BE2C (cell line): ENCODE measurements around the gene INSIG1.

Experiments
- DNase-seq: peaks from one replicate; pipeline ENCODE4 v3.0.0-alpha.2; 2020
- H3K27me3 ChIP-seq: fragments of 250-450 bp; sonication (Bioruptor Pico); 2 replicates; pipeline ENCODE4 v1.5.1; 2020; ENCODE audit warnings: mild to moderate bottlenecking
- H3K36me3 ChIP-seq: fragments of 250-450 bp; sonication (Bioruptor Pico); 2 replicates; pipeline ENCODE4 v1.5.1; 2020; ENCODE audit warnings: mild to moderate bottlenecking
- H3K4me1 ChIP-seq: fragments of 250-450 bp; sonication (Bioruptor Pico); 2 replicates; pipeline ENCODE4 v1.5.1; 2020
- H3K4me3 ChIP-seq: 2 replicates; pipeline ENCODE4 v1.5.1; 2011; ENCODE audit warnings: low read depth, low read length
- H3K9me3 ChIP-seq: fragments of 250-450 bp; sonication (Bioruptor Pico); 2 replicates; pipeline ENCODE4 v1.5.1; 2020
- CTCF ChIP-seq: IDR thresholded peaks from 2 replicates; pipeline ENCODE4 v1.5.1; 2012; ENCODE audit warnings: mild to moderate bottlenecking, low read depth, low read length

INSIG1 gene

DNA sequence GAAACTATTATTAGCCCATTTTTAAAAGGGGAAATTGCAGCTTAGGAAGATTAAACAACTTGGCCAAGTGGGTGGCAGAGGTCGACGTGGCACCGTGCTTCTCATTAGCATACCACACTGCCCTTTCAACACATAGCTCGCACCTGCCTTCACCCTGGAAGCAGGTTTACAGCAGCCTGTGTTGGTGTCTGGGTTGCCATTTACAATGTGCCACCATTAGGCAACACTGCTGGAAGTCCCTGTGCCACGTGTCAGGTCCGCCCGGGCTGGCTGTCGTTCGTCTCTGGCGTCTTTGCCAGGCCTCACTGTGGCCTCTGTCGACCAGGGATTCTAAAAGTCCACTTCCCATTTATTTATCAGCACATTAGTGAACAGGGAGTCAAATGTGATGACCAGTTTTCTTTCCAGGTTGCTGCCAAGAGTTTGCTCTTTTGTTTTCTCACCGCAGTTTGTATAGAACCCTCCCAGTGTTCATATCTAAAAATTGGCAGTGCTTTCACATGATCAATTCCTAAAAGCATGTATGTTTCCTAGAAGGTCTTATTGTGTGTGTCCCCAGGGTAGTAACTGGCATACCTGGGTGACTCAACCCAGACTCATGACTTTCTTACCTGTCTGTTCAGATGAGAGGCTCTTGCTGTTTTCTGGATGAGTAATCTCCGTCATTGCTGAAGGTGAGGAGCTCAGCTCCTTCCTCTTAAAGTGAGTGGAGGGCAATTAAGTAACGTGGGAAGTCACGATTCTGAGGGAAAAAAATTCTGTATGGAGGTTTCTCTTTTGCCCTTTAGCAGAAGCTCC, 9.2 kb downstream of the INSIG1 start:
- DNase-seq: no peak

DNA sequence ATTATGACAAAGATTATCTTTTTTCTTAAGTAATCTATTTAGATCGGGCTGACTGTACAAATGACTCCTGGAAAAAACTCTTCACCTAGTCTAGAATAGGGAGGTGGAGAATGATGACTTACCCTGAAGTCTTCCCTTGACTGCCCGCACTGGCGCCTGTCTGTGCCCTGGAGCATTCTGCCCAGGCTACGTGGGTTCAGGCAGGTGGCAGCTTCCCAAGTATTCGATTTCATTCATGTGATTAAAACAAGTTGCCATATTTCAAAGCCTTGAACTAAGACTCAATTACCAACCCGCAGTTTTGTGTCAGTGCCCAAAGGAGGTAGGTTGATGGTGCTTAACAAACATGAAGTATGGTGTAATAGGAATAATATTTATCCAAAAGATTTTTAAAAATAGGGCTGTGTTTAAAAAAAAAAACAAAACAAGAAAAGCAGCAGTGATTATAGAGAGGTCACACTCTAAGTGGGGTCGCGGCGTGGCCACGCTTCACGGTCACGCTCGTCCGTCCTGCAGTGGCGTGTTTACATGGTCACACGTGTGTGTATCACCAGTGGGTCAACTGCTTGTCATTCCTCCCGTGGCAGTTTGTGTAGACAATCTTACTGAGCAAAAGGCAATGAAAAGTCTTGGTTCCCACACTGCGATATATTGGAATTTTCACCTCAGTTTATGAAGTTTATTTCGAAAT, 10.8 kb downstream of the INSIG1 start:
- Histone ChIP-seq H3K9me3 (no peaks in the 10 kb centered on the region), H3K27me3 (no peaks in the 10 kb centered on the region), H3K36me3 (peaks cover 63% of the 10 kb centered on the region), H3K4me1 (no peaks in the 10 kb centered on the region), H3K4me3 (no peak overlapping the region)
- no peak for TF ChIP-seq CTCF
- no peak for DNase-seq

More for the DNA sequence above, 9.2 kb downstream of the INSIG1 start:
- Histone ChIP-seq H3K9me3 (no peaks in the 10 kb centered on the region), H3K27me3 (no peaks in the 10 kb centered on the region), H3K4me3 (no peak overlapping the region), H3K4me1 (no peaks in the 10 kb centered on the region), H3K36me3 (peaks cover 78% of the 10 kb centered on the region)
- TF ChIP-seq CTCF: no peak

GRCh38 chr7:155309021-155309338, 11.3 kb downstream of the INSIG1 start:
- Histone ChIP-seq H3K4me1 (no peaks in the 10 kb centered on the region), H3K9me3 (no peaks in the 10 kb centered on the region), H3K36me3 (peaks cover 58% of the 10 kb centered on the region), H3K27me3 (no peaks in the 10 kb centered on the region), H3K4me3 (no peak overlapping the region)
- TF ChIP-seq CTCF: no peak
- DNase-seq: no peak

DNA sequence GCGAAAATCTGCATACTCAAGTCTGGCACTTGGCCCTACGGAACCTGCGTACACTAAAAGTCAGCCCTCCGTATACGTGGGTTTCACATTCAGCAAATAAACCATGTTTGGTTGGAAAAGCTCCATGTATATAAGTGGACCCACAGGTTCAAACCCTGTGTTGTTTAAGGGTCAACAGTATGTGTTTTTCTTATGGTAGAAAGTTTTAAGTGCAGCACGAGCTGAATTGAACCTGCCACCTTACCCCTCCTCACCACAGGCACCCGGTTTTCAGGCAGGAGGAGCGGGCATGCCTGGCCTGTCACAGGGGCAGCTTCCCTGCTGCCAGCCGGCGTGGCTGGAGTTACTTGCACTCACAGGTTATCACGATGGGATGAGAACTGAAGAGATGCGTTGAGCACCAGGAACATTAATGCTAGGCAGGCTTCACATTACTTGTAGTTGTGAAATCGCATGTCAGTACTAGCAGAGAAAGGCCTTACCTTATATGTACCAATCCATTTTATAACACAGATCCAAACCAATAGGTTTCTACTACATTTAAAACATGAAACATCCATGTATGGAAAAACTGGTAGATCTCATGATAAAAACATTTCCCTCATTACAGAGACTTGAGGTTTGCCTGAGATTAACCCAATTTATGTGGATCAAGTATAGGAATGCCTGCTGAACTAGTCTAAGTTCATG, 12.9 kb downstream of the INSIG1 start:
- Histone ChIP-seq H3K4me1 (no peaks in the 10 kb centered on the region), H3K36me3 (peaks cover 45% of the 10 kb centered on the region), H3K4me3 (no peak overlapping the region), H3K27me3 (no peaks in the 10 kb centered on the region), H3K9me3 (no peaks in the 10 kb centered on the region)
- no peak for TF ChIP-seq CTCF
- DNase-seq: no peak

GRCh38 chr7:155311826-155312537, 14.3 kb downstream of the INSIG1 start:
- Histone ChIP-seq H3K27me3 (no peaks in the 10 kb centered on the region), H3K4me3 (no peak overlapping the region), H3K4me1 (no peaks in the 10 kb centered on the region), H3K36me3 (peaks cover 33% of the 10 kb centered on the region), H3K9me3 (no peaks in the 10 kb centered on the region)
- TF ChIP-seq CTCF: no peak
- no peak for DNase-seq
